ENCODE measurements around the gene CDH22. TPM values are rescaled to one million over a fixed set of nuclear protein-coding genes. Genes with fewer than 3 reads are reported as not detected.

Gene CDH22
- total RNA-seq, 1 donor = not detected

DNA sequence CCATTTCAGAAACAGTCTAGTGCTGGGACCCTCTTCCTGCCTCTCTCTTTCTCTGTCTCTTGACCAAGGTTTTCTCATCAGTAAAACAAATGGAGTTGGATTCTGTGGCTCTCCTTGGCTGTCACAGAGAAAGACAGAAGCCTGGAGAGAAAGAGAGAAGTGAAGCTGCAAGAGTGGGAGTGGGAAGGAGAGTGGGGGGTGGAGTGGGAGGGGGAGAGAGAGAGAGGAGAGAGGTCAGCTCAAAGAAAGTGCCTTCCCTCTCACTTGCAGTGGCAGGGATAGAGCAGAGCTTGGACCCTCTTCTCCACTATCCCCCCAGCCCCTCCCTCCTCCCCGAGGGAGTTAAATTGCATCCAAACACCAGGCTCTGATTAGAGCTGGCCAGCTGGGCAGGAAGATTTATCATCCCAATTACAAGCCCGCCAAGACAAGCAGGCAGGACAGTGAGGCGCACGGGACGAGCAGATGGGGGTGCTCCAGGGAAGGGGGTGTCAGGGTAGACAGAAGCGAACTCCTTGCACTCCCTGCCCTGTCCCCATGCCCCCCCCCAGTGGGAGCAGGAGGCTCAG, 115.8 kb downstream of the CDH22 start:
- H3K4me3 ChIP-seq (ENCODE audit: low read length) = no peak overlapping the region
- no peaks in the 10 kb centered on the region for H3K27me3 ChIP-seq (ENCODE audit: insufficient read depth, low read length)
- no peaks in the 10 kb centered on the region for H3K4me1 ChIP-seq (ENCODE audit: insufficient read depth, low read length)
- no peaks in the 10 kb centered on the region for H3K9me3 ChIP-seq (ENCODE audit: low read depth, low read length)

DNA sequence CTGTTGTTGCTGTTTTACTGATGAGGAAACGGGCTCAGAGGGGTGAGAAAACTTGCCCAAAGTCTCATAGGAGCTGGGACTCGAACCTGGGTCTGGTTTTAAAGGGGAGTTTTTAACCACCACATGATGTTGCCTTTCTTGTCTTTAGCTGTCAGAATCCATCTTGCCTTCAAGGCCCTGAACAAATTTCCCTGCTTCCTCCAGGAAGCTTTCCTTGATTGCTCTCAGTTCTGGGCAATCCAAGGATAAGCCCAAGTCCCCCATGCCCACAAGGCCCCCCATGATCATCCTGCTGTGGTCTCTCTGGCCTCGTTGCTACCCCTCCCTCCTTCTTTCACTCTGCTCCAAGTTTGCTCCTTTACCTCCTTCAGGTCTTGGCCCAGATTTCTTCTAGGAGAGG, 116.7 kb downstream of the CDH22 start:
- Histone ChIP-seq H3K4me3 (ENCODE audit: low read length) (no peak overlapping the region), H3K4me1 (ENCODE audit: insufficient read depth, low read length) (no peaks in the 10 kb centered on the region), H3K9me3 (ENCODE audit: low read depth, low read length) (no peaks in the 10 kb centered on the region), H3K27me3 (ENCODE audit: insufficient read depth, low read length) (no peaks in the 10 kb centered on the region)

DNA sequence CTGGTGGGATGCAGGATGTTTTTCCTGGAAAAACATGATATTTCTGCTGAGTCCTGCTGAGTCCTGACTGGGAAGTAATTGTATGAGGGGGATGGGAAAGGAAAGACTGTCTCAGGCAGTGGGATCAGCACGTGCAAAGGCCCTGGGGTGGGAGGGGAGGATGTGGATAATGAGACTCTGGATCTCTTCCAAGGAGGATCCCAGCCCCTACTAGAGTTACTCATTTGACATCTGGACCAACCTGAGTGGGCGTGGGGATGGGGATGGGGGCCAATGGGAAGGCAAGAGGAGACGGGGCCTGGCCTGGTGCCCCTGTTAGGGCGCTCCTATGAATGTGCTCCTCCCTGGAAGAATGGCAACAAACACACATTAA, 117.1 kb downstream of the CDH22 start:
- Histone ChIP-seq H3K9me3 (ENCODE audit: low read depth, low read length) (no peaks in the 10 kb centered on the region), H3K4me3 (ENCODE audit: low read length) (no peak overlapping the region), H3K4me1 (ENCODE audit: insufficient read depth, low read length) (no peaks in the 10 kb centered on the region), H3K27me3 (ENCODE audit: insufficient read depth, low read length) (no peaks in the 10 kb centered on the region)

DNA sequence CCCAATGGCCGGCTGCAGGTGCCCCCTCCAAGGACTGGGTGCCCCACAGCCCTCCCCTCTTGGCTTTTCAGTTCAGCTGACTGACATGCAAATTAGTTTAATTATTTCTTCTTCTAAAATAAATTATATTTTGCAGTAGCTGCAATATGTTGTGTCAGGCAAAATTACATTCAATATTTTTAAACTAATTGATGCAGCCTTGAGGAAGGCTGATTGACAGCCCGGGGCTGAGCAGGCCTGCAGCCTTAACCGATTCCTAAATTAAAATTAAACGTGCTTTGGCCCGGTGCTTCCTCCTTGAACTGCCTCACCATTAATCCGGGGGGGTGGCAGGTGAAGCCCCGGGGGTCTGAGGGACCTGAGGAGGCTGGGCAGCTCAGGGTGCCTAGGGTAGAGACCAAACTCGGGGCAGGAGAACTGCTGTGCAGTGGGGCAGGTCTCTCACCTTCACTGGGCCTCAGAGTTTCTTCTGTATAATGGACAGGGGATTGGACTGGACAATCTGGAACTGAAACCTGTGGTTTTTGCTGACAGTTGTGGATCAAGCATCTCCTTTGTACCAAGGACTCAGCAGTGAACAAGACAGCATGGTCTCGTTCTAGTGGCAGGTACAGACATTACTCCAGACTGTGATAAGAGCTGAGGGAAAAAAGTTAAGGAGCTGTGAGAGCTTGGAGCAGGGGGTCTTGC, 117.7 kb downstream of the CDH22 start:
- Histone ChIP-seq H3K27me3 (ENCODE audit: insufficient read depth, low read length) (no peaks in the 10 kb centered on the region), H3K4me1 (ENCODE audit: insufficient read depth, low read length) (no peaks in the 10 kb centered on the region), H3K4me3 (ENCODE audit: low read length) (no peak overlapping the region), H3K9me3 (ENCODE audit: low read depth, low read length) (no peaks in the 10 kb centered on the region)

DNA sequence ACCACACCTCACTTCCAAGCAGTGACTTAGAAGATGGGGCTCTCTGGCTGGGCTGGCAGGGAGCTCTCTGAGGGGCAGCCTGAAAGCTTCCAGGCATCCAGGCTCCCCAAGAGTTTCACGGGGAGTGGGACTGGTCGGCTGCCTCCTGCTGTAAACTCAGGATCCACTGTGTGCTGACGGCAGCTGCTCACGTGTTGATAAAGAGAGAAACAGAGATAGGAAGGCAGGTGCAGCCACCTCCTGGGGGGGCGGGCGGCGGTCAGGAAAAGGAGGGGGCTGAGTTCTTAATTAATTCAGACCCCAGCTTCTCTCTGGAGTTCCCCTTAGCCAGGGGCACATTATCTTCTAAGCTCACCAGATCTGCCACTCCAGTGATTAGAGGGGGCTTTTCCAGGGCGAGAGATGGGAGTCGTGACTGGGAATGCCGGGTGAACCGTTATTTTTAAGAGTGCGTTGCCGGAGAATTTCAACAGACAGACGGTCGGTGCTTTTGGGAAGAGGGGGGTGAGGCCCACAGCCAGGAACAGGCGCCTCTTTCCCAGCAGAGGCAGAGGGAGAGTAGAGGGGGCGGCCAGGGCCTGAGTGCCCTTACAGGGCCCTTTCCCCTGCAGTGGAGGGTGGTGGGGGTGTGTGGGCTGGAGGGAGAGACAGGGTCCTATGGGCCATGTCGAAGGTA, 119.3 kb downstream of the CDH22 start:
- H3K4me1 ChIP-seq (ENCODE audit: insufficient read depth, low read length) = no peaks in the 10 kb centered on the region
- no peaks in the 10 kb centered on the region for H3K9me3 ChIP-seq (ENCODE audit: low read depth, low read length)
- H3K27me3 ChIP-seq (ENCODE audit: insufficient read depth, low read length) = no peaks in the 10 kb centered on the region
- no peak overlapping the region for H3K4me3 ChIP-seq (ENCODE audit: low read length)

DNA sequence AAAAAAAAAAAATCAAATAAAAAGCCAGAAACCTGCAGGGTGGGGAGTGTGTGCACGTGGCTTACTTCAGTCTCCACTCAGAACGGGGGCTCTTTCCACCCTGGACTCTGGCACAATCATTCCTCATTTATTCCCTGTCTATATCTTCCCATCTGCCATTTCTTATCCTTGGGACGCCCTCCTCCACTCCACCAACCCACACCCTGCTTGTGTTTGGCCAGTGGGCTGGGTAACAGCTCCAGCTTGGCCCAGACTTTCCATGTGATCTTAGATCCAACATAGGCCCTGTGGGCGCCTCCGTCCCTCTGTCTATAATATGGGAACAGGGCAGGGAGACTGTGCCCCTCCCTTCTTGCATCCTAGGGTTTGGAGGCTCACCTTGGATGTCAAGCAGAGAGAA, 122.1 kb downstream of the CDH22 start:
- no peaks in the 10 kb centered on the region for H3K4me1 ChIP-seq (ENCODE audit: insufficient read depth, low read length)
- no peaks in the 10 kb centered on the region for H3K9me3 ChIP-seq (ENCODE audit: low read depth, low read length)
- H3K27me3 ChIP-seq (ENCODE audit: insufficient read depth, low read length) = no peaks in the 10 kb centered on the region
- H3K4me3 ChIP-seq (ENCODE audit: low read length) = no peak overlapping the region

DNA sequence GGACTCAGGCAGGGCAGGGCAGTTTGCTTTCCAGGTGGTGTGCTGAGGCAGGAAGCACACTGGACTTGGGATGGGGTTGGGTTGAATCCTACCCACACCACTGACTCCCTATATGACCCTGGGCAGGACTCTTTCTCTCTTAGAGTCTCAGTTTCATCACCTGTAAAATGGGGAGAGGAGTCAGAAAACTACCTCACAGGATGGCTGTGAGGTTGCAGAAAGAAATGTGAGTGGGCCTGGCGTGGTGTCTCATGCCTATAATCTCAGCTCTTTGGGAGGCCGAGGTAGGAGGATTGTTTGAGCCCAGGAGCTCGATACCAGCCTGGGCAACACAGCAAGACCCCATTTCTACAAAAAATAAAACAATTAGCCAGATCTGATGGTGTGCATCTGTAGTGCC, 122.9 kb downstream of the CDH22 start:
- H3K27me3 ChIP-seq (ENCODE audit: insufficient read depth, low read length) = no peaks in the 10 kb centered on the region
- no peaks in the 10 kb centered on the region for H3K9me3 ChIP-seq (ENCODE audit: low read depth, low read length)
- H3K4me3 ChIP-seq (ENCODE audit: low read length) = no peak overlapping the region
- H3K4me1 ChIP-seq (ENCODE audit: insufficient read depth, low read length) = no peaks in the 10 kb centered on the region

DNA sequence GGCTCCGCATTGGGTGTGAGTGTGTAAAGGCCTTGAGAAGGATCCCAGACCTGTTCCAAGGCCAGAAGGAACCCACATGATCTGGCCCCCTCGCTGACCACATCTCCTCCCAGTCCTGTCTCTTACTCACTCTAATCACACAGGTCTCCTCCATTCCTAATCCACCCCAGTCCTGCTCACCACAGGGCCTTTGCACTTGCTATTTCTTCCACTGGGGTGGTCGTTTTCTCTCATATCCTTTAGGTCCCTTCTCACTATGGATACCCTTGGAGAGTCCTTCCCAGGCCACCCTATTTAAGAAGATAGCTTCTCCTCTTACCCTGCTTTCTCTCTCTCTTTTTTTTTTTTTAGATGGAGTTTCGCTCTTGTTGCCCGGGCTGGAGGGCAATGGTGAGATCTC, 124.5 kb downstream of the CDH22 start:
- Histone ChIP-seq H3K9me3 (ENCODE audit: low read depth, low read length) (no peaks in the 10 kb centered on the region), H3K4me3 (ENCODE audit: low read length) (no peak overlapping the region), H3K4me1 (ENCODE audit: insufficient read depth, low read length) (no peaks in the 10 kb centered on the region), H3K27me3 (ENCODE audit: insufficient read depth, low read length) (no peaks in the 10 kb centered on the region)

DNA sequence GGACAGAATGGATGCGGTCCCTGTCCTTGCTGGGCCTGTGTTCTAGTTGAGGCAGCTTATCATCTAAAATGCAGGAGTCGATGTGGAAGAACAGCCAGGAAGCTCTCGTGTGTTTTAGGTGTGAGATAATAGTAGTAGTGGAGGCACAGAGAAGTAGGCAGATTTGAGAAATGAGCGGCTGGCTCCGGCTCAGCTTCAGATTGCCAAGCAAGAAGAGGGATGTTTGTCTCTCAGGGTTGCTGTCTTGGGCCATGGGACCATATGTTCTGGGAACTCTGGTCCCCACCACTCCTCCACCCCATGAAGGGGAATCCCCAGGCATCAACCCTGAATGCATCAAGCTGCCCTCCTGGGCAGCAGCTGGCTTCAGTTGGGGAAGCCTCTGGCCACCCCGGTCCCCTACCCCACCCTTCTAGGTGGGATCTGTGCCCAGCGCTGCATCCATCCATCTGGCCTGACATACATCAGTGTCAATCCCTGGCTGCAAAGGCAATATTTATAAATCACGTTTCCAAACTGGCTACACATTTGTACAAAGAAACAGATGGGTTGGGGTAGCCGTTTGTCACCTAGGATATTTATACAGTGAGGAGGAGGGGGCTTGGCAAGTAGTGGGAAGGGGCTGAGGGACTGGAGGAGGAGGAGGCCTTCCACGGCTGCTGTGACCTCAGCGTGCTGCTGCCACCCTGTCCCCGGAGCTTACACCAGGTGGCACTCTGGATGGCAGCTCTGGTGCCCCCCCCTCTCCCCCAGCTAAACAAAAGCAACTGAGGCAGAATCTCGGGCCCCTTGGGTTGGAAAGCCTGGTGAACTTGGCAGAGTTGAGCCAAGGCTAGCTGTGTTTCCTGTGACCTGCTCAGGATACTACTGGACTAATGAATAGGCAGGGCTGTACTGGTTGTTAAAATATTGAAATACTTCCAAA, 125.8 kb downstream of the CDH22 start:
- no peaks in the 10 kb centered on the region for H3K27me3 ChIP-seq (ENCODE audit: insufficient read depth, low read length)
- no peaks in the 10 kb centered on the region for H3K9me3 ChIP-seq (ENCODE audit: low read depth, low read length)
- no peak overlapping the region for H3K4me3 ChIP-seq (ENCODE audit: low read length)
- H3K4me1 ChIP-seq (ENCODE audit: insufficient read depth, low read length) = no peaks in the 10 kb centered on the region

DNA sequence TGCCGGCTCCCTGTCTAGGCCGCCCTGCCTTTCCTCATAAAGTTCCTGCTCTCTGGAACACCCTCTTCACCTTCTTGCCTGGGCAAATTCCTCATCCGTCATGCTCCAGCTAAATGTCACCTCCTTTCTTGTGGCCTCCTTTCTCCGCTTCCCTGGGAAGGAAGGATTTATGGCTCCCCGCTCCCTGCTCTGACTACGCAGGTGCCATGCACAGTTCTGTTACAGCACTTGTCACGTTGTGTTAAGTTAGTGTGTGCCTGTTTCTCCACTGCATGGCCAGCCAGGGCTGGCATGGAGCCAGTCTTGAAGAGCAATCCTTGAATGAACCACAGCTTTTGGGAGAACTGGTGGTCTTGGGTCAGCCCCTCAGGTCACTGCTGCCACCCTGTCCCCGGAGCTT, 128.4 kb downstream of the CDH22 start:
- Histone ChIP-seq H3K9me3 (ENCODE audit: low read depth, low read length) (no peaks in the 10 kb centered on the region), H3K4me1 (ENCODE audit: insufficient read depth, low read length) (no peaks in the 10 kb centered on the region), H3K27me3 (ENCODE audit: insufficient read depth, low read length) (peaks cover 12% of the 10 kb centered on the region)

DNA sequence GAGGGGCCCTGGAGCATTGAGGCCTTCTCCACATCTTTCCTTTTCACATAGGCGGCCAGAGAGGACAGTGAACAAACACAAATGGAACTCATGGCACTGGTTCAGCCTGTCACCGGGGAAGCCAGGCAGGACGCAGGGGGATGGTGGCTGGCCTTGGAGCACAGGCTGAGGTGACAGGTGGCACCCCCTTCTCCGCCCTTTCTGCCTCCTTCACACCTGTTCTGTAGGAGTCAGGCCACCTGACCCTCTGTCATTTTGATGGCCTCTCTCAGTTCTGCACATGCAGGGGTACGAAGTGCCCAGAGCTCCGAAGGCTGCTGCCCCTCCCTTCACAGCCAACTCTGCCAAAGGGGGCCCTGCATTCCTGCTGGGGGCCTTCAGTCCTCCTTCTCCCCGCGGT, 129.4 kb downstream of the CDH22 start:
- H3K4me1 ChIP-seq (ENCODE audit: insufficient read depth, low read length) = no peaks in the 10 kb centered on the region
- peaks cover 18% of the 10 kb centered on the region for H3K27me3 ChIP-seq (ENCODE audit: insufficient read depth, low read length)
- no peak overlapping the region for H3K4me3 ChIP-seq (ENCODE audit: low read length)
- no peaks in the 10 kb centered on the region for H3K9me3 ChIP-seq (ENCODE audit: low read depth, low read length)

More for the DNA sequence above, 128.4 kb downstream of the CDH22 start:
- no peak overlapping the region for H3K4me3 ChIP-seq (ENCODE audit: low read length)

DNA sequence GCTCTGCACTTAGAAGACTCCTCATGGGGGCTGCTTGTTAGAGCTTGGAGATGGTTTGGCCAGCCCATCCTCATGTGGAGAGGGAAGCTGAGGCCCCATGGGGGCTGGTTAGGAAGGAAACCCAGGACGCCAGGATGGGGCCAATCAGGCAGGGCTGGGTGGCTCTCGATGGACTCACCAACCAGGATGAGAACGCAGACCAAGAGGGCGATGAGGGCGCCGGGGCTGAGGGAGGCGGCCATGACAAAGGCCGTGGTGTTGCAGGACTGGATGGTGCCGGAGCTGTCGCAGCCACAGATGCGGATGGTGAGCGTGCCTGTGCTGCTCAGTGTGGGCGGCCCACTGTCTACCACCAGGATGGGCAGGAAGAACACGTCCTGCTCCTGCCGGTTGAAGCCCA, 130.5 kb downstream of the CDH22 start:
- H3K9me3 ChIP-seq (ENCODE audit: low read depth, low read length) = no peaks in the 10 kb centered on the region
- no peak overlapping the region for H3K4me3 ChIP-seq (ENCODE audit: low read length)
- H3K4me1 ChIP-seq (ENCODE audit: insufficient read depth, low read length) = no peaks in the 10 kb centered on the region
- H3K27me3 ChIP-seq (ENCODE audit: insufficient read depth, low read length) = peaks cover 28% of the 10 kb centered on the region

DNA sequence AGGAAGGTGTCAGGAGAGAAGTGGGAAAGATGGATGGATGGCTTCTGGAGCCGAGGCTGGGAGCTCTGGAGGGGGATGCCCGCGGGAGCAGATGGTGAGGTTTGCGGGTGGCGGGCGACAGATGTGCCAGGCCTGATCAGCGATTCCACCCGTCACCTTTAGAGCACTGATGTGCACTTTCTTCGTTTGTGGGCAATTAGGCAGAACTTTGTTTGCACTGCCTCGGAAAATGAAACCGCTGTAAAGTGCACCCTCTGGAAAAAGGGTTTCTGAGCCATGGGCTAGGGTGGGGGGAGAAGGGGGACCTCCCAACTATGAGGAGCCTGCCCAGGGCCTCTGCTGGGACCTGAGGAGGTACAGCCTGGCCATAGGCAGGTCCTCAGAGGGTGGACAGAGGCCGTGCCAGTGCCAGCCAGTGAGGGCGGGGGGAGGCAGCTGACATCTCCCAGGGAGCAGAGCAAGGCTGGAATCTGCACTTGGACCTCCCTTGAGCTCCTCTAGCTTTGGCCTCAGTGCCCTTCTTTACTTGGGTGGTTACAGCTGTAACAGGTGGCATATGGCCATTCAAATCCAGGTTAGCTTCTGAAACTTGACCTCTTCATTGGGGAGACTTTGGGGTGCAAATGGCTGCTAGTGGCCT, 131.4 kb downstream of the CDH22 start:
- Histone ChIP-seq H3K27me3 (ENCODE audit: insufficient read depth, low read length) (peaks cover 31% of the 10 kb centered on the region), H3K4me1 (ENCODE audit: insufficient read depth, low read length) (no peaks in the 10 kb centered on the region), H3K4me3 (ENCODE audit: low read length) (no peak overlapping the region), H3K9me3 (ENCODE audit: low read depth, low read length) (no peaks in the 10 kb centered on the region)

DNA sequence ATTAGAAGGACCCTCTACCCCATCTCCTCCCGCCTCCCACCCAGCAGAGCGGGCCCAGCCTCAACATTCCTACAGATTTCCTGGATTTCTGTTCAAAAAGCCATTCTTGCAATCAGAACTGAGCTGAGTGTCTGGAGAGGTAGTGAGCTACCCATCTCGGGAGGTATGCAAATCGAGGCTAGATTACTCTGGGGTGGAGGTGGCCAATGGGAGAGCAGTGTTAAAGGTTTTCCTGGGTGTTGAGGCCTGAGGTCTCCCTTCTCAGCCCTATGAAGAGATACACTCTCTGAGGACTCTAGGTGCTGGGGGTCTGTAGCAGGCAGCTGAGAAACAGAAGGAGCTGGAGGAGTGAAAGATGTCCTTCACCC, 133.2 kb downstream of the CDH22 start:
- Histone ChIP-seq H3K27me3 (ENCODE audit: insufficient read depth, low read length) (peaks cover 31% of the 10 kb centered on the region), H3K4me1 (ENCODE audit: insufficient read depth, low read length) (no peaks in the 10 kb centered on the region), H3K9me3 (ENCODE audit: low read depth, low read length) (no peaks in the 10 kb centered on the region), H3K4me3 (ENCODE audit: low read length) (no peak overlapping the region)
